HepG2 (cell line): ENCODE measurements around the gene BRCA1.

Experiments
- CBX5 ChIP-seq: sonication (generic); formaldehyde crosslinking; IDR thresholded peaks from 2 replicates; pipeline ENCODE4 v1.4.0; 2020; ENCODE audit warnings: missing genetic modification reagents, borderline replicate concordance
- CREB1 ChIP-seq, 2 experiments: fragments of 450-650 bp in 1 of 2; IDR thresholded peaks; 2 replicates each; pipeline ENCODE4 v1.6.1; 2016 to 2017; ENCODE audit warnings: control low read depth in 1 of 2, mild to moderate bottlenecking in 1 of 2, missing compliant biosample characterization in 1 of 2, missing genetic modification characterization in 1 of 2
- HDAC6 ChIP-seq: fragments of 200-600 bp; sonication (generic); IDR thresholded peaks from 2 replicates; pipeline ENCODE4 v1.7.0; 2017; ENCODE audit warnings: mild to moderate bottlenecking, antibody characterized with exemption, low read length, low read depth
- TF ChIP-seq, protein P1 (sequence below): sonication (generic); formaldehyde crosslinking; IDR thresholded peaks from 2 replicates; pipeline ENCODE4 v1.5.0; 2020; ENCODE audit warnings: mild to moderate bottlenecking, missing genetic modification reagents, moderate library complexity

- TF ChIP-seq CREB1 (IDR thresholded peaks at IDR 0.05), result no peak
- TF ChIP-seq CREB1 (CRISPR knock-in tag; IDR thresholded peaks at IDR 0.05), result no peak
- TF ChIP-seq, protein P1, sequence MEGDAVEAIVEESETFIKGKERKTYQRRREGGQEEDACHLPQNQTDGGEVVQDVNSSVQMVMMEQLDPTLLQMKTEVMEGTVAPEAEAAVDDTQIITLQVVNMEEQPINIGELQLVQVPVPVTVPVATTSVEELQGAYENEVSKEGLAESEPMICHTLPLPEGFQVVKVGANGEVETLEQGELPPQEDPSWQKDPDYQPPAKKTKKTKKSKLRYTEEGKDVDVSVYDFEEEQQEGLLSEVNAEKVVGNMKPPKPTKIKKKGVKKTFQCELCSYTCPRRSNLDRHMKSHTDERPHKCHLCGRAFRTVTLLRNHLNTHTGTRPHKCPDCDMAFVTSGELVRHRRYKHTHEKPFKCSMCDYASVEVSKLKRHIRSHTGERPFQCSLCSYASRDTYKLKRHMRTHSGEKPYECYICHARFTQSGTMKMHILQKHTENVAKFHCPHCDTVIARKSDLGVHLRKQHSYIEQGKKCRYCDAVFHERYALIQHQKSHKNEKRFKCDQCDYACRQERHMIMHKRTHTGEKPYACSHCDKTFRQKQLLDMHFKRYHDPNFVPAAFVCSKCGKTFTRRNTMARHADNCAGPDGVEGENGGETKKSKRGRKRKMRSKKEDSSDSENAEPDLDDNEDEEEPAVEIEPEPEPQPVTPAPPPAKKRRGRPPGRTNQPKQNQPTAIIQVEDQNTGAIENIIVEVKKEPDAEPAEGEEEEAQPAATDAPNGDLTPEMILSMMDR (CRISPR knock-in tag), result no peak
- no peak for TF ChIP-seq HDAC6
- TF ChIP-seq CBX5 (CRISPR knock-in tag), result no peak
Measured at GRCh38 chr17:43031666-43032065, 93.5 kb downstream of the BRCA1 start.
